ENCODE results near the gene LAMC2. TPM values are rescaled to one million over a fixed set of nuclear protein-coding genes. Genes with fewer than 3 reads are reported as not detected.

LAMC2 gene
- total RNA-seq, 4 donors from 2014 or later = 11.2 to 32.6 (median 14.9) TPM

DNA sequence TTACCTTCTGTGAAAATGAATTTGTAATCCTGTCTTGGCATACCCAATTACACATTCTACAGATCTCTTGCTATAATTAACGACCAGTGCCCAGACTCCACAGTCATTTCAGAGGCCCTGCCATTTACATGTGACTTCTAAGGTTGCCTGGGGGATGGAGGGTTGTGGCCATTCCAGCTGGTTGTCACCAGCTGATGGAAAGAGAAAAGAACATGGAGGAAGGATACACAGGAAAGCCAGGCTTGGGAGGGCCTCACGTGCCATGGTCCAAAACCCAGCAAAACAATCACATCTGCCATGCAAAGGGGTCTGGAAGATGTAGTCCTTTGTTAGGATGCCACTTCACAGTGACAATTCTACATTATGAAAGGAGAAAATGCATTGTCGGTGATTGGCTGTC is 59.3 kb downstream of the LAMC2 start:
- Histone ChIP-seq H3K9me3 (no peaks in the 10 kb centered on the region), H3K4me3 (no peak overlapping the region), H3K4me1 (peaks cover 0 to 15% (median 3%) of the 10 kb centered on the region in 4 donors), H3K27me3 (no peaks in the 10 kb centered on the region), H3K36me3 (peaks cover 0 to 18% (median 3%) of the 10 kb centered on the region in 4 donors), H3K27ac (replicated peaks in 1 of 4) (peak overlapping the region in 2 of 4 donors; percentile 13 to 34)
- DNase-seq (ENCODE audit: extremely low spot score) = no peak
- intact Hi-C loops (cut with DNase I) = no loop called here
- WGBS = 93% methylated on average over 3 of the region's 3 CpGs
- TF ChIP-seq EP300 (IDR thresholded peaks at IDR 0.05) = no peak
- TF ChIP-seq POLR2AphosphoS5 (IDR thresholded peaks at IDR 0.05) = no peak
- no peak for TF ChIP-seq POLR2A (IDR thresholded peaks at IDR 0.05; ENCODE audit: low read depth)
- TF ChIP-seq, protein P1, sequence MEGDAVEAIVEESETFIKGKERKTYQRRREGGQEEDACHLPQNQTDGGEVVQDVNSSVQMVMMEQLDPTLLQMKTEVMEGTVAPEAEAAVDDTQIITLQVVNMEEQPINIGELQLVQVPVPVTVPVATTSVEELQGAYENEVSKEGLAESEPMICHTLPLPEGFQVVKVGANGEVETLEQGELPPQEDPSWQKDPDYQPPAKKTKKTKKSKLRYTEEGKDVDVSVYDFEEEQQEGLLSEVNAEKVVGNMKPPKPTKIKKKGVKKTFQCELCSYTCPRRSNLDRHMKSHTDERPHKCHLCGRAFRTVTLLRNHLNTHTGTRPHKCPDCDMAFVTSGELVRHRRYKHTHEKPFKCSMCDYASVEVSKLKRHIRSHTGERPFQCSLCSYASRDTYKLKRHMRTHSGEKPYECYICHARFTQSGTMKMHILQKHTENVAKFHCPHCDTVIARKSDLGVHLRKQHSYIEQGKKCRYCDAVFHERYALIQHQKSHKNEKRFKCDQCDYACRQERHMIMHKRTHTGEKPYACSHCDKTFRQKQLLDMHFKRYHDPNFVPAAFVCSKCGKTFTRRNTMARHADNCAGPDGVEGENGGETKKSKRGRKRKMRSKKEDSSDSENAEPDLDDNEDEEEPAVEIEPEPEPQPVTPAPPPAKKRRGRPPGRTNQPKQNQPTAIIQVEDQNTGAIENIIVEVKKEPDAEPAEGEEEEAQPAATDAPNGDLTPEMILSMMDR (IDR thresholded peaks at IDR 0.05) = no peak

- no peak for DNase-seq (ENCODE audit: extremely low spot score)
- peaks cover 0 to 13% (median 0%) of the 10 kb centered on the region in 4 donors for H3K36me3 ChIP-seq
- H3K4me3 ChIP-seq = no peak overlapping the region
- no peak overlapping the region for H3K27ac ChIP-seq (replicated peaks in 1 of 4)
- H3K27me3 ChIP-seq = no peaks in the 10 kb centered on the region
- TF ChIP-seq POLR2AphosphoS5 (IDR thresholded peaks at IDR 0.05) (no peak), POLR2A (IDR thresholded peaks at IDR 0.05; ENCODE audit: low read depth) (no peak), EP300 (IDR thresholded peaks at IDR 0.05) (no peak)
- TF ChIP-seq, protein P1 (IDR thresholded peaks at IDR 0.05) = no peak
- H3K4me1 ChIP-seq = peaks cover 0 to 6% (median 3%) of the 10 kb centered on the region in 4 donors
- no peaks in the 10 kb centered on the region for H3K9me3 ChIP-seq
- intact Hi-C loops (cut with DNase I) = no loop called here
These were observed 60.4 kb downstream of the LAMC2 start for GRCh38 chr1:183246436-183246835.

- Histone ChIP-seq H3K9me3 (no peaks in the 10 kb centered on the region), H3K4me3 (no peak overlapping the region), H3K4me1 (peaks cover 0 to 6% (median 3%) of the 10 kb centered on the region in 4 donors), H3K27me3 (no peaks in the 10 kb centered on the region), H3K27ac (replicated peaks in 1 of 4) (no peak overlapping the region), H3K36me3 (peaks cover 0 to 13% (median 0%) of the 10 kb centered on the region in 4 donors)
- intact Hi-C loops (cut with DNase I) = no loop called here
- TF ChIP-seq, protein P1 (IDR thresholded peaks at IDR 0.05) = no peak
- TF ChIP-seq EP300 (IDR thresholded peaks at IDR 0.05) = no peak
- TF ChIP-seq POLR2AphosphoS5 (IDR thresholded peaks at IDR 0.05) = no peak
- TF ChIP-seq POLR2A (IDR thresholded peaks at IDR 0.05; ENCODE audit: low read depth) = no peak
- no peak for DNase-seq (ENCODE audit: extremely low spot score)
- 98% methylated on average over 11 of the region's 11 CpGs for WGBS
These were observed 61.0 kb downstream of the LAMC2 start for GRCh38 chr1:183247066-183247465.

DNA sequence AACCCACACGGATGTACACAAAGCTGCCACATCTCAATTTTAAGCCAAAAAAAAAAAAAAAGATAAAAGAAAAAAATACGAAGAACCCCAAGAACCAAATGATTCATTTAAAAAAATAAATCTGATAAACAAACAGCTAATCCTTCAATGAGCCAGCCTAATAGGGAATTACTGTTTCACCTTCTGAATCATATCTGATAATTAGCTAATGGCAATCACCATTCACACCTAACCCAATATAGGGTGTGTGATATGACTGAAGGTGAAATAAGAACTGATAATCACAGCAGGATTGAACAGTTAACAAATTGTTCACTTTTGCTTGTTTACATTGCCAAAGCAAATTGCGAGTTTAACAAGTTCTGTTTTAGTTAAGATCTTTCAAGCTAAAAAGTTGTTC is 61.4 kb downstream of the LAMC2 start:
- intact Hi-C loops (cut with DNase I) = no loop called here
- TF ChIP-seq, protein P1 (IDR thresholded peaks at IDR 0.05) = no peak
- no peak for TF ChIP-seq EP300 (IDR thresholded peaks at IDR 0.05)
- TF ChIP-seq POLR2A (IDR thresholded peaks at IDR 0.05; ENCODE audit: low read depth) = no peak
- TF ChIP-seq POLR2AphosphoS5 (IDR thresholded peaks at IDR 0.05) = no peak
- Histone ChIP-seq H3K27ac (replicated peaks in 1 of 4) (no peak overlapping the region), H3K4me3 (no peak overlapping the region), H3K27me3 (no peaks in the 10 kb centered on the region), H3K4me1 (peaks cover 0 to 6% (median 3%) of the 10 kb centered on the region in 4 donors), H3K9me3 (no peaks in the 10 kb centered on the region), H3K36me3 (peaks cover 0 to 10% (median 0%) of the 10 kb centered on the region in 4 donors)
- DNase-seq (ENCODE audit: extremely low spot score) = no peak
- 90% methylated on average over 3 of the region's 3 CpGs for WGBS

DNA sequence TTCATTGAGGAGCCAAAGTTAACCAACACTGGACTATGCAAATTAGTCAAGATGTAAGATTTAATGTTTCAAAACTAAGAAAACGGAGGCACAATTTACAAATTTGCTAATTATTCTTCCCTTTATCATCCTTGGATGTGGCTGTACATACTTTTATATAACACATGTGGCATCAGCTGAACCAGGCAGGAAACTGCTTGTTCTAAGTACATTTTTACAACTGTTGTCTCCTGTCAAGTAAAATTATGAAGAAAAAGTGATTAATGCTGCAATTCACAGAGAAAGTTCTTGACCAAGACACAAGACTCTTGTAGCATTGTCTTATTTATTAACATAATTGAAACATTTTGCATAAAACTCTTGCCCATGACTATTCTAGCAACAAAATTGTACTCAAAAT is 61.9 kb downstream of the LAMC2 start:
- intact Hi-C loops (cut with DNase I) = no loop called here
- H3K4me1 ChIP-seq = peaks cover 0 to 6% (median 3%) of the 10 kb centered on the region in 4 donors
- TF ChIP-seq, protein P1 (IDR thresholded peaks at IDR 0.05) = no peak
- TF ChIP-seq POLR2AphosphoS5 (IDR thresholded peaks at IDR 0.05) (no peak), POLR2A (IDR thresholded peaks at IDR 0.05; ENCODE audit: low read depth) (no peak), EP300 (IDR thresholded peaks at IDR 0.05) (no peak)
- no peaks in the 10 kb centered on the region for H3K9me3 ChIP-seq
- no peak overlapping the region for H3K4me3 ChIP-seq
- H3K27ac ChIP-seq (replicated peaks in 1 of 4) = no peak overlapping the region
- 76% methylated on average over 1 of the region's 1 CpG for WGBS
- no peak for DNase-seq (ENCODE audit: extremely low spot score)
- H3K27me3 ChIP-seq = no peaks in the 10 kb centered on the region
- peaks cover 0 to 9% (median 0%) of the 10 kb centered on the region in 4 donors for H3K36me3 ChIP-seq

Data from esophagus muscularis mucosa (tissue), 4 donors.